Transverse colon (tissue), 4 donors: ENCODE results near the gene CLCA2. TPM values are rescaled to one million over a fixed set of nuclear protein-coding genes. Genes with fewer than 3 reads are reported as not detected.

Source experiments
- DNase-seq: peaks from one replicate; pipeline ENCODE4 v3.0.0-alpha.2; 2019
- H3K27ac ChIP-seq, 4 donors: fragments of 200-600 bp; sonication (generic); 2 replicates each; pipeline ENCODE4 v1.5.1; 2016 to 2018; ENCODE audit warnings: inconsistent platforms in 4 of 4
- H3K27me3 ChIP-seq: fragments of 200-600 bp; sonication (generic); 2 replicates; pipeline ENCODE4 v1.5.1; 2017; ENCODE audit warnings: inconsistent platforms
- H3K36me3 ChIP-seq, 4 donors: fragments of 200-600 bp; sonication (generic); 2 replicates each; pipeline ENCODE4 v1.5.1; 2017 to 2019; ENCODE audit warnings: inconsistent platforms in 4 of 4
- H3K4me1 ChIP-seq, 4 donors: fragments of 200-600 bp; sonication (generic); 2 replicates each; pipeline ENCODE4 v1.5.1; 2017 to 2020; ENCODE audit warnings: inconsistent platforms in 4 of 4
- H3K4me3 ChIP-seq, 4 donors: fragments of 200-600 bp; sonication (generic); 1 replicate in 1 of 4; 2 replicates in 3 of 4; pipeline versions ENCODE4 v1.5.1 to v1.6.1; 2017 to 2019; ENCODE audit warnings: inconsistent platforms in 4 of 4
- H3K9me3 ChIP-seq, 2 donors: fragments of 200-600 bp; sonication (generic); 2 replicates each; pipeline ENCODE4 v1.5.1; 2017 to 2019; ENCODE audit warnings: inconsistent platforms in 2 of 2
- CTCF ChIP-seq, 5 experiments: fragments of 200-600 bp in 3 of 5; fragments of 450-650 bp in 2 of 5; sonication (generic) in 3 of 5; IDR thresholded peaks; 1 replicate in 2 of 5; 2 replicates in 3 of 5; pipeline ENCODE4 v1.5.1; 2016 to 2017; ENCODE audit warnings: antibody characterized with exemption in 5 of 5, inconsistent platforms in 3 of 5, mild to moderate bottlenecking in 2 of 5, moderate library complexity in 1 of 5
- EP300 ChIP-seq: sonication (generic); formaldehyde crosslinking; IDR thresholded peaks from one replicate; pipeline ENCODE4 v1.6.1; 2017; ENCODE audit warnings: antibody characterized with exemption, low read depth
- POLR2A ChIP-seq: fragments of 450-650 bp; IDR thresholded peaks from one replicate; pipeline ENCODE4 v1.6.1; 2016; ENCODE audit warnings: antibody characterized with exemption, mild to moderate bottlenecking, moderate library complexity
- POLR2AphosphoS5 ChIP-seq, 3 donors: sonication (generic); formaldehyde crosslinking; IDR thresholded peaks; one replicate each; pipeline ENCODE4 v1.6.1; 2016; ENCODE audit warnings: antibody characterized with exemption in 3 of 3
- WGBS, 2 donors: methylation state at CpG; one replicate each; pipeline ENCODE4 v1.1.5; 2018; ENCODE audit warnings: low coverage in 1 of 2; 5-methylcytosine and 5-hydroxymethylcytosine counted together
- in situ Hi-C, 4 donors: fragments of 200-750 bp; cut with MboI; loops; one replicate each; pipeline versions ENCODE4 v1.15.0 to v1.15.1; 2017; ENCODE audit warnings: low sequenced_read_pairs in 3 of 4, low pct_ligation_motif_present in 1 of 4, low pct_unique_long_range_greater_than_20kb in 1 of 4
- intact Hi-C: fragments of 100-400 bp; cut with DNase I; formaldehyde crosslinking; loops from one replicate; pipeline ENCODE4 v1.15.1; 2023; ENCODE audit warnings: low total_unique reads
- total RNA-seq, 4 donors: library from RNA; depleted of rRNA; stranded (reverse); fragments of >200 nt; gene quantifications; one replicate each; pipeline ENCODE4 v1.1.0, GENCODE V29; 2016

The CLCA2 gene
- total RNA-seq: 1 to 10 TPM in 2 of 4 donors, not detected in 2; 1.1 to 1.7 TPM

- in situ Hi-C loops (no loop called here), intact Hi-C loops (no loop called here)
- H3K4me1 ChIP-seq: peaks cover 0 to 18% (median 5%) of the 10 kb centered on the region in 4 donors
- no peak within 1 kb of the TSS for H3K27ac ChIP-seq
- no peak for DNase-seq
- H3K9me3 ChIP-seq: no peaks in the 10 kb centered on the region
- H3K36me3 ChIP-seq: no peaks in the 10 kb centered on the region
- no peak within 1 kb of the TSS for H3K4me3 ChIP-seq
- no peaks in the 10 kb centered on the region for H3K27me3 ChIP-seq
- no peak for TF ChIP-seq POLR2A
These were observed at the start of gene CLCA2 for GRCh38 chr1:86423873-86424272. Gene CLCA2 (plus strand): TSS chr1:86424171. CDS start chr1:86424248, 77 bp downstream.

- in situ Hi-C loops (no loop called here), intact Hi-C loops (loop anchor here (10.0 kb wide), 1 partner anchor 129 kb away; no protein-coding TSS in a partner anchor)
- Histone ChIP-seq H3K27me3 (no peaks in the 10 kb centered on the region), H3K4me3 (no peak overlapping the region), H3K36me3 (peaks cover 0 to 7% (median 3%) of the 10 kb centered on the region in 4 donors), H3K9me3 (no peaks in the 10 kb centered on the region), H3K4me1 (peaks cover 0 to 4% (median 0%) of the 10 kb centered on the region in 4 donors), H3K27ac (no peak overlapping the region)
- DNase-seq: no peak
- TF ChIP-seq POLR2A (no peak), CTCF (IDR thresholded peaks at IDR 0.05) (no peak), POLR2AphosphoS5 (IDR thresholded peaks at IDR 0.05) (no peak), EP300 (no peak)
- WGBS, 2 donors: 98 to 100% methylated on average over 1 of the region's 1 CpG
These were observed 48.3 kb upstream of the CLCA2 start for GRCh38 chr1:86375688-86376087.

GRCh38 chr1:86377341-86377740 lies 46.6 kb upstream of the CLCA2 start:
- intact Hi-C loops (loop anchor here (10.0 kb wide), 1 partner anchor 127 kb away; no protein-coding TSS in a partner anchor), in situ Hi-C loops (no loop called here)
- DNase-seq: no peak
- H3K9me3 ChIP-seq: no peaks in the 10 kb centered on the region
- peaks cover 0 to 14% (median 3%) of the 10 kb centered on the region in 4 donors for H3K4me1 ChIP-seq
- peaks cover 0 to 7% (median 3%) of the 10 kb centered on the region in 4 donors for H3K36me3 ChIP-seq
- H3K27me3 ChIP-seq: no peaks in the 10 kb centered on the region
- 80 to 100% methylated on average over 1 of the region's 1 CpG for WGBS, 2 donors
- TF ChIP-seq POLR2AphosphoS5 (IDR thresholded peaks at IDR 0.05): no peak
- no peak overlapping the region for H3K27ac ChIP-seq
- H3K4me3 ChIP-seq: no peak overlapping the region

GRCh38 chr1:86378813-86379212 lies 45.2 kb upstream of the CLCA2 start:
- TF ChIP-seq CTCF (IDR thresholded peaks at IDR 0.05) (no peak), POLR2A (no peak), EP300 (no peak), POLR2AphosphoS5 (IDR thresholded peaks at IDR 0.05) (no peak)
- Histone ChIP-seq H3K4me3 (no peak overlapping the region), H3K27ac (no peak overlapping the region), H3K36me3 (peaks cover 0 to 7% (median 3%) of the 10 kb centered on the region in 4 donors), H3K4me1 (peaks cover 0 to 26% (median 3%) of the 10 kb centered on the region in 4 donors), H3K9me3 (no peaks in the 10 kb centered on the region), H3K27me3 (no peaks in the 10 kb centered on the region)
- intact Hi-C loops: loop anchor here (10.0 kb wide), 1 partner anchor 126 kb away; no protein-coding TSS in a partner anchor
- 94% methylated on average over 1 of the region's 1 CpG; no CpG with 5 or more reads in 1 of the 2 donors for WGBS, 2 donors
- DNase-seq: no peak
- in situ Hi-C loops: no loop called here

- intact Hi-C loops (no loop called here), in situ Hi-C loops (loop anchor here in 1 of 4 donors (10.0 kb wide), 1 partner anchor 124 kb away; no protein-coding TSS in a partner anchor)
- Histone ChIP-seq H3K36me3 (peaks cover 0 to 7% (median 0%) of the 10 kb centered on the region in 4 donors), H3K4me3 (peak overlapping the region in 1 of 4 donors; percentile 14), H3K27ac (no peak overlapping the region), H3K9me3 (no peaks in the 10 kb centered on the region), H3K4me1 (peaks cover 0 to 26% (median 3%) of the 10 kb centered on the region in 4 donors), H3K27me3 (no peaks in the 10 kb centered on the region)
- DNase-seq: no peak
- TF ChIP-seq POLR2A (no peak), CTCF (IDR thresholded peaks at IDR 0.05) (peak; percentile 71 to 88 (median 81))
- 3 to 6% methylated on average over 4 of the region's 4 CpGs for WGBS, 2 donors
These were observed 43.6 kb upstream of the CLCA2 start for GRCh38 chr1:86380257-86380861.
